Nephron progenitor cell (in vitro differentiated cells): Measurements from ENCODE around the gene ST6GAL1.

Source experiments
- DNase-seq: peaks from one replicate; pipeline ENCODE4 v3.0.0; 2021
- H3K27ac Mint-ChIP-seq: 2 replicates; pipeline ENCODE4 v1.8.0; 2021; ENCODE audit warnings: mild to moderate bottlenecking, moderate library complexity, mixed read lengths
- H3K27me3 Mint-ChIP-seq: 2 replicates; pipeline ENCODE4 v1.8.0; 2021; ENCODE audit warnings: mild to moderate bottlenecking, low read depth, mixed read lengths; ENCODE audit not compliant: poor library complexity
- H3K36me3 Mint-ChIP-seq: 2 replicates; pipeline ENCODE4 v1.8.0; 2021; ENCODE audit warnings: low read depth, mixed read lengths
- H3K4me1 Mint-ChIP-seq: 2 replicates; pipeline ENCODE4 v1.8.0; 2021; ENCODE audit warnings: mixed read lengths
- H3K4me3 Mint-ChIP-seq: 2 replicates; pipeline ENCODE4 v1.8.0; 2021; ENCODE audit warnings: mild to moderate bottlenecking, moderate library complexity, mixed read lengths
- H3K9me3 Mint-ChIP-seq: 2 replicates; pipeline ENCODE4 v1.8.0; 2021; ENCODE audit warnings: mild to moderate bottlenecking, moderate library complexity, mixed read lengths
- CTCF ChIP-seq: fragments of 200-600 bp; sonication (generic); IDR thresholded peaks from 2 replicates; pipeline ENCODE4 v1.5.0; 2021; ENCODE audit warnings: antibody characterized with exemption

The ST6GAL1 gene

GRCh38 chr3:187104933-187105332, 174.6 kb downstream of the ST6GAL1 start:
- Mint-ChIP-seq H3K4me1 (peaks cover 12% of the 10 kb centered on the region), H3K27ac (no peak overlapping the region), H3K9me3 (peaks cover 6% of the 10 kb centered on the region), H3K36me3 (peaks cover 8% of the 10 kb centered on the region), H3K27me3 (no peaks in the 10 kb centered on the region), H3K4me3 (no peak overlapping the region)
- TF ChIP-seq CTCF: no peak
- DNase-seq: no peak

GRCh38 chr3:187105700-187106099, 175.4 kb downstream of the ST6GAL1 start:
- TF ChIP-seq CTCF: no peak
- Mint-ChIP-seq H3K27me3 (no peaks in the 10 kb centered on the region), H3K36me3 (peaks cover under 1% of the 10 kb centered on the region), H3K4me1 (peaks cover 12% of the 10 kb centered on the region), H3K9me3 (no peaks in the 10 kb centered on the region), H3K4me3 (no peak overlapping the region), H3K27ac (no peak overlapping the region)
- DNase-seq: no peak

- no peaks in the 10 kb centered on the region for H3K9me3 Mint-ChIP-seq
- H3K27me3 Mint-ChIP-seq: no peaks in the 10 kb centered on the region
- H3K4me1 Mint-ChIP-seq: peaks cover 12% of the 10 kb centered on the region
- no peak for TF ChIP-seq CTCF
- no peak for DNase-seq
- no peaks in the 10 kb centered on the region for H3K36me3 Mint-ChIP-seq
- no peak overlapping the region for H3K4me3 Mint-ChIP-seq
- H3K27ac Mint-ChIP-seq: no peak overlapping the region
These were observed 177.7 kb downstream of the ST6GAL1 start for GRCh38 chr3:187107989-187108388.

GRCh38 chr3:187110156-187110555, 179.8 kb downstream of the ST6GAL1 start:
- H3K4me1 Mint-ChIP-seq: peaks cover 5% of the 10 kb centered on the region
- H3K4me3 Mint-ChIP-seq: no peak overlapping the region
- TF ChIP-seq CTCF: no peak
- H3K9me3 Mint-ChIP-seq: no peaks in the 10 kb centered on the region
- no peaks in the 10 kb centered on the region for H3K36me3 Mint-ChIP-seq
- DNase-seq: no peak
- H3K27me3 Mint-ChIP-seq: no peaks in the 10 kb centered on the region
- H3K27ac Mint-ChIP-seq: no peak overlapping the region

- H3K27ac Mint-ChIP-seq: no peak overlapping the region
- peak; percentile 48 for TF ChIP-seq CTCF
- no peaks in the 10 kb centered on the region for H3K9me3 Mint-ChIP-seq
- no peak for DNase-seq
- no peak overlapping the region for H3K4me3 Mint-ChIP-seq
- H3K27me3 Mint-ChIP-seq: no peaks in the 10 kb centered on the region
- H3K36me3 Mint-ChIP-seq: peaks cover 4% of the 10 kb centered on the region
- no peaks in the 10 kb centered on the region for H3K4me1 Mint-ChIP-seq
These were observed 182.8 kb downstream of the ST6GAL1 start for GRCh38 chr3:187112934-187113793.

GRCh38 chr3:187114511-187114910, 184.2 kb downstream of the ST6GAL1 start:
- no peak for TF ChIP-seq CTCF
- Mint-ChIP-seq H3K4me3 (no peak overlapping the region), H3K9me3 (no peaks in the 10 kb centered on the region), H3K36me3 (peaks cover 12% of the 10 kb centered on the region), H3K27me3 (no peaks in the 10 kb centered on the region), H3K4me1 (no peaks in the 10 kb centered on the region), H3K27ac (no peak overlapping the region)
- no peak for DNase-seq
